ENCODE measurements around the gene SF3B5. TPM values are rescaled to one million over a fixed set of nuclear protein-coding genes. Genes with fewer than 3 reads are reported as not detected.
"Not testable (repeated sequence)": the region's sequence is repeated elsewhere in the genome, so short reads cannot be mapped to it uniquely, and the experiment has no call there.

SF3B5 gene
- total RNA-seq, 2 donors from 2014 or later = 114 to 200 TPM

DNA sequence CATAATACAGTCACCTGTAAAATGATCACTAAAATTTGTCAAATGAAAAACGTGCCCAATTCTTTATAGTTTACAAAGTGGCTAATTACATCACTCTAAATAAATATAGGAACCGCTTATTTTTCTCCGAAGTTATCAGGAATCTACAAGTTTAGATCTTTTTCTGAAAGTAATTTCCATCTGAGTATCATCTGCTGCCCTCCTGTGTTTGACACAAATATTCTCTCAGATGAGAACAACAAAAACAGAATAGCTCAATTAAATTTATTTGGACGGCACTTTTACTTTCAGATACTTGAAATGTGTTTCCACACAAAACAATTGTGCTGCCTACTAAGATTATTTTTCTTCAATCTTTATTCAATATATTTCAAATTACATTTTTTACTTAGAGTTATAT lies 5.0 kb downstream of the SF3B5 start:
- Mint-ChIP-seq H3K27ac (no peak overlapping the region), H3K4me3 (no peak overlapping the region), H3K36me3 (ENCODE audit: low read depth) (peaks cover 23% of the 10 kb centered on the region), H3K4me1 (peaks cover 10% of the 10 kb centered on the region), H3K27me3 (no peaks in the 10 kb centered on the region), H3K9me3 (no peaks in the 10 kb centered on the region)
- no peak for ATAC-seq (replicated peaks)

DNA sequence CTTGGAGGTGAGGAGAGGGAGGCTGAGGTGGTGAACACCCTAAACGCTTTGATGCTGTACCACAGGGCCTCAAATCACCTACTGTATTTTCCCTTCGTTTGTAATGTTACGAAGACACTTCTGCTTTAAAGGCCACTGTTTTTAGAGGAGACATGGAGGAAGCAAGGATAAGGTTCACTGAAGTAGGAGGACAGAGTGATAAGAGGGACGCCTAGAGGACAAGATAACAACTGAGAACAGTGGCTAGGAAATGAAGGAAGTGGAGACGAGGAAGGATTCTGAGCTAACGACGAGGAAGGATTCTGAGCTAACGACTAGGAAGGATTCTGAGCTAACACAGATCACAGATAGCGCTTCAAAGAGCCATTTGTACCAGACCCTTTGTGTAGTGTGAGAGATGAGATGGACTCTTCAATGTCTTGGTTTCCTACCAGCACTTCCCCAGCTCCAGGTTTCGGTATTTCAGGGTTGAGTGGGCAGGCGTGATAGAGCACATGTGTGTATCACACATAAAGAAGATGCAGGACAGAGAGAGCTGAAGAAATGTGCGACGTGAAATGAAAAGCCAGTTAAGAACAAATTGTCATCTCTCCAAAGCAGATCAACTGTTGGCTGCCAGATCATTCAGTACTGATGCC lies 7.5 kb downstream of the SF3B5 start:
- Mint-ChIP-seq H3K4me1 (no peaks in the 10 kb centered on the region), H3K27me3 (no peaks in the 10 kb centered on the region), H3K36me3 (ENCODE audit: low read depth) (no peaks in the 10 kb centered on the region), H3K4me3 (peak overlapping the region; percentile 21), H3K9me3 (no peaks in the 10 kb centered on the region), H3K27ac (peak overlapping the region; percentile 30)
- peak; percentile 45 for ATAC-seq (replicated peaks)

DNA sequence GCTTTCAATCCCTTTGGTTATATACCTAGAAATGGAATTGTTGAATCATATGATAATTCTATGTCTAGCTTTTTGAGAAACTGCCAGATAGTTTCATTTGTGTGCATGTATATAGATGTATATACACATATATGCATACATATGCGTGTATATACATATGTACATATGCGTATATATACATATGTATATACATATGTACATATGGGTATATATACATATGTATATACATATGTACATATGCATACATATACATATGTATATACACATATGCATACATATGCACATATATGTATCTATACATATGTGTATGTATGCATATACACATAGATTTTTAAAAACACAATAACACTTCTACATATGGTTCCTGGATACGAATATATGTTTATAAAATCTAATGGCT lies 8.4 kb downstream of the SF3B5 start:
- Mint-ChIP-seq H3K36me3 (ENCODE audit: low read depth) (no peaks in the 10 kb centered on the region), H3K27me3 (no peaks in the 10 kb centered on the region), H3K4me3 (no peak overlapping the region), H3K27ac (peak overlapping the region; percentile 30), H3K9me3 (no peaks in the 10 kb centered on the region), H3K4me1 (no peaks in the 10 kb centered on the region)
- ATAC-seq (replicated peaks) = no peak

- Mint-ChIP-seq H3K9me3 (no peaks in the 10 kb centered on the region), H3K4me1 (no peaks in the 10 kb centered on the region), H3K4me3 (no peak overlapping the region), H3K36me3 (ENCODE audit: low read depth) (no peaks in the 10 kb centered on the region), H3K27me3 (no peaks in the 10 kb centered on the region), H3K27ac (no peak overlapping the region)
- no peak for ATAC-seq (replicated peaks)
These were observed 12.2 kb downstream of the SF3B5 start for GRCh38 chr6:144083172-144083571.

DNA sequence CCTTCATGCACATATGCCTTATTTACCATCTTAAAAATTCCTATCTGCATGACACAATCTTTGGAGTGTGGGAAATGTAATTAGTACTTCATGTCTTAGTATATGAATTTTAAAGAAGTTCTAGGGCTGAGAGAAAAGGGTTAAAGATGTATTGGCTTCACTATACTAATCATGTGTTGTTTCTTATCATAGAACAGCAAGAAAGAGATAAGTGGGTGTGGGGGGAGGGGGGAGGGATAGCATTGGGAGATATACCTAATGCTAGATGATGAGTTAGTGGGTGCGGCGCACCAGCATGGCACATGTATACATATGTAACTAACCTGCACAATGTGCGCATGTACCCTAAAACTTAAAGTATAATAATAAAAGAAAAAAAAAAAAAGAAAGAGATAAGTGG lies 13.0 kb downstream of the SF3B5 start:
- H3K36me3 Mint-ChIP-seq (ENCODE audit: low read depth); ATAC-seq (replicated peaks); H3K27ac Mint-ChIP-seq; H3K27me3 Mint-ChIP-seq; H3K9me3 Mint-ChIP-seq; H3K4me3 Mint-ChIP-seq; H3K4me1 Mint-ChIP-seq: not testable (repeated sequence)

DNA sequence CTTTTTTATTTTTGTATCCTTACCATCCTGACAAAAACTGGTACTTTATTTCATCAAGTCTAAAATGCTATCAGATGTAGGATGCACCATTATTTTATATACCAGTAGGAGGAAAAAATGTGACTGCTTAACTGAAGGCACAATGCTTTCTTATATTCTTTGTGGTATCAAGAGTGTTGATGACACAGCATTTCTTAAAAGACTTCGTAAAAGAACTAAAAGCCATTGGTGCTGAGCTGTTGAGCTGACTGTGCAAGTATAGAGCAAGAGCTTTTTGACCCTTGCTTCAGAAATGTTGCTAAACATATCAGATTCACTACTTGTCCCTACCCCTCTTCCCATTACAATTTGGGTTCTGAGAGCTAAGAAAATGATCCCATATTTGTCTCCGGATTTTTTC lies 17.5 kb downstream of the SF3B5 start:
- H3K9me3 Mint-ChIP-seq = no peaks in the 10 kb centered on the region
- no peak overlapping the region for H3K27ac Mint-ChIP-seq
- H3K4me1 Mint-ChIP-seq = no peaks in the 10 kb centered on the region
- no peaks in the 10 kb centered on the region for H3K27me3 Mint-ChIP-seq
- no peak for ATAC-seq (replicated peaks)
- no peaks in the 10 kb centered on the region for H3K36me3 Mint-ChIP-seq (ENCODE audit: low read depth)
- H3K4me3 Mint-ChIP-seq = no peak overlapping the region

DNA sequence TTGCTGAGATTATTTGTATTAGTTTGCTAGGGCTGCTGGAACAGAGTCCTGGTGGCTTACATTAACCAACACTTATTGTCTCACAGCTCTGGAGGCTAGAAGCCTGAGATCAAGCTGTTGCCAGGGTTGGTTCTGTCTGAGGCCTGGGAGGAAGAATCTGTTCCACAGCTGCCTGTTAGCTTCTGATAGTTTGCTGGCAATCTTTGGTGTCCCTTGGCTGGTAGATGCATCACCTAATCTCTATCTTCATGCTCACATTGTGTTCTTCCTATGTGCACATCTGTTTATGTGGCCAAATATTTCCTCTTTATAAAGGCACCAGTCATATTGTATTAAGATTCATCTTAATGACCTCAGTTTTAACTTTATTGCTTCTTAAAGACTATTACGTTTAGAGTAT lies 19.5 kb downstream of the SF3B5 start:
- ATAC-seq (replicated peaks) = no peak
- Mint-ChIP-seq H3K9me3 (no peaks in the 10 kb centered on the region), H3K27ac (no peak overlapping the region), H3K27me3 (no peaks in the 10 kb centered on the region), H3K4me3 (no peak overlapping the region), H3K4me1 (no peaks in the 10 kb centered on the region), H3K36me3 (ENCODE audit: low read depth) (no peaks in the 10 kb centered on the region)

- no peaks in the 10 kb centered on the region for H3K4me1 Mint-ChIP-seq
- no peak for ATAC-seq (replicated peaks)
- no peaks in the 10 kb centered on the region for H3K36me3 Mint-ChIP-seq (ENCODE audit: low read depth)
- H3K27me3 Mint-ChIP-seq = no peaks in the 10 kb centered on the region
- no peak overlapping the region for H3K27ac Mint-ChIP-seq
- no peaks in the 10 kb centered on the region for H3K9me3 Mint-ChIP-seq
- no peak overlapping the region for H3K4me3 Mint-ChIP-seq
These were observed 20.2 kb downstream of the SF3B5 start for GRCh38 chr6:144075187-144075586.

DNA sequence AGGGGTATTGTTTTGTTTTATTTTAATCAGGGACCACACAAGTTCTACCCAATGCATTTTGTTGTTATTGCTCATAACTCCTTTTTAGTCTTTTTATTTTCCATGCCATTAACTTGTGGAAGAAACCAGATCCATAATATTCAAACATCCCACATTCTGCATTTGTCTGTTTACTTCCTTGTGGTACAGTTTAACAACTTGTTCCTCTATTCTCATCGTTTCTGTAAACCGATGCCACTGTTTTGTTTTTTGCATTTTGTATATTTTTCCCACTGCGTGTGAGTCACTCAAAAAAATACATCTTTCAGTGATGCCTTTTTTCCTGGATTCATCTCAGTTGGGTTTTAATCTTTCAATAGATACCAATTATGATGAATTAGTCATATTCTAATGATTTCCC lies 22.3 kb downstream of the SF3B5 start:
- Mint-ChIP-seq H3K36me3 (ENCODE audit: low read depth) (no peaks in the 10 kb centered on the region), H3K4me1 (peaks cover 6% of the 10 kb centered on the region), H3K27ac (no peak overlapping the region), H3K9me3 (no peaks in the 10 kb centered on the region), H3K27me3 (no peaks in the 10 kb centered on the region), H3K4me3 (no peak overlapping the region)
- ATAC-seq (replicated peaks) = no peak

DNA sequence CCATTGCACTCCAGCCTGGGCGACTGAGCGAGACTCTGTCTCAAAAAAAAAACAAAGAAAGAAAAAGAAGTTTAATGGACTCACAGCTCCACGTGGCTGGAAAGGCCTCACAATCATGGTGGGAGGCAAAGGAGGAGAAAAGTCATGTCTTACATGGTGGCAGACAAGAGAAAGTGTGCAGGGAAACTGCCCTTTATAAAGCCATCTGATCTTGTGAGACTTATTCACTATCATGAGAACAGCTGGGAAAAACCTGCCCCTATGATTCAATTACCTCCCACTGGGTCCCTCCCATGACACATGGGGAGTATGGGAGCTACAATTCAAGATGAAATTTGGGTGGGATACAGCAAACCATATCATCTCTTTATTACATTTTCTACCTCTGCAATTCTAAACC lies 25.9 kb downstream of the SF3B5 start:
- peak overlapping the region; percentile 21 for H3K4me3 Mint-ChIP-seq
- H3K36me3 Mint-ChIP-seq (ENCODE audit: low read depth) = peaks cover 7% of the 10 kb centered on the region
- H3K27me3 Mint-ChIP-seq = no peaks in the 10 kb centered on the region
- H3K4me1 Mint-ChIP-seq = peaks cover 25% of the 10 kb centered on the region
- H3K27ac Mint-ChIP-seq = peak overlapping the region; percentile 44
- H3K9me3 Mint-ChIP-seq = no peaks in the 10 kb centered on the region
- no peak for ATAC-seq (replicated peaks)

DNA sequence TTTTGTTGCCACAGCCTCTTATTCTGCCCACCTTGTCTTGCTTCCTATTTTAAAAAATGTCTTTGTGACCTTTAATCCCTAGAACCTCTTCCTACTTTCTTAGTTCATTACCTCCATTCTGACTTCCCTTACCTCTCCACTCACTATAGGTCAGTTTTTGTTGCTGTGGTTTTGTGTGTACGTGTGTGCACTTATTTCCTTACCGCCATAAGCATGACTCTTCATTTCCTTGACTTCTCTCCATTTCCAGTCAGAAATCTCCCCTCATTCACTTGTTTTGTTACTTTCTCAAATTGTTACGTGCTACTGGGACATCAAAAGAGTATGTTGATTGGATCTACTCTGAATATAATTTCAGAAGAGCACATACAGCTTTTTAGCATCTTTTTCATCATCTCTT lies 26.6 kb downstream of the SF3B5 start:
- Mint-ChIP-seq H3K9me3 (no peaks in the 10 kb centered on the region), H3K27ac (peak overlapping the region; percentile 44), H3K4me1 (peaks cover 25% of the 10 kb centered on the region), H3K27me3 (no peaks in the 10 kb centered on the region), H3K36me3 (ENCODE audit: low read depth) (peaks cover 7% of the 10 kb centered on the region), H3K4me3 (peak overlapping the region; percentile 21)
- ATAC-seq (replicated peaks) = peak; percentile 4

DNA sequence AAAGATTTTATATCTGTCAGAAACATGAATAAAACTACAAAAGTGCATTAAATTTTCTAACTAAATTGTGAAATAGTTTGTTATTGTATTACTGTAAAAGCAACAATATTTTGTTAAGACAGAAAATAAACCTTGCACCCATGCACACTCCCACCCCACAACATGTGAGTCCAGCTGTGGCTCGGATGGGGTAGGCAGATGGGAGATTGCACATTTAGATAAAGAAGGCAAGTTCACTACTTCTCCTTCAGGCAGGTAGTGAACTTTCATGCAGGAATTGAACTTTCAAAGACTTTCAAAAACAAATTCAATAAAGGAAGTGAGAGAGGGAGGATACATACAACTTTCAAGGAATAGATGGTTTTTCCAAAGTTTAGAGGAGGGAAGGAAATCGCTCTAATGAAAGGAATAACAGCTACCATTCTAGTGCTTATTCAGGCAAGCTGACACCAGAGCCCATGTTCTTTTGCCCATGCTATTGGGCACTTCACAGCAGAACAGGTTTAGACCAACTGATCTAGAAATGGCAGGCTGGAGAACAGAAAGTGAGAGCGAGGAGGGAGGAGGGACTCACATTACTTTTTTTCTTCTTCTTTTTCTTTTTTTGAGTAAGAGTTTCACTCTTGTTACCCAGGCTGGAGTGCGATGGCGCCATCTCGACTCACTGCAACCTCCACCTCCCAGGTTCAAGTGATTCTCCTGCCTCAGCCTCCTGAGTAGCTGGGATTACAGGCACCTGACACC lies 28.5 kb downstream of the SF3B5 start:
- ATAC-seq (replicated peaks) = peak; percentile 10

GRCh38 chr6:144066255-144066654 lies 29.1 kb downstream of the SF3B5 start:
- Mint-ChIP-seq H3K36me3 (ENCODE audit: low read depth) (peaks cover 19% of the 10 kb centered on the region), H3K9me3 (no peaks in the 10 kb centered on the region), H3K4me1 (peaks cover 32% of the 10 kb centered on the region), H3K27me3 (no peaks in the 10 kb centered on the region), H3K27ac (no peak overlapping the region), H3K4me3 (peak overlapping the region; percentile 36)
- no peak for ATAC-seq (replicated peaks)

More for the DNA sequence above, 28.5 kb downstream of the SF3B5 start:
- H3K27ac Mint-ChIP-seq = peak overlapping the region; percentile 74
- H3K4me3 Mint-ChIP-seq = peak overlapping the region; percentile 36
- no peaks in the 10 kb centered on the region for H3K9me3 Mint-ChIP-seq
- peaks cover 32% of the 10 kb centered on the region for H3K4me1 Mint-ChIP-seq
- peaks cover 19% of the 10 kb centered on the region for H3K36me3 Mint-ChIP-seq (ENCODE audit: low read depth)
- no peaks in the 10 kb centered on the region for H3K27me3 Mint-ChIP-seq

DNA sequence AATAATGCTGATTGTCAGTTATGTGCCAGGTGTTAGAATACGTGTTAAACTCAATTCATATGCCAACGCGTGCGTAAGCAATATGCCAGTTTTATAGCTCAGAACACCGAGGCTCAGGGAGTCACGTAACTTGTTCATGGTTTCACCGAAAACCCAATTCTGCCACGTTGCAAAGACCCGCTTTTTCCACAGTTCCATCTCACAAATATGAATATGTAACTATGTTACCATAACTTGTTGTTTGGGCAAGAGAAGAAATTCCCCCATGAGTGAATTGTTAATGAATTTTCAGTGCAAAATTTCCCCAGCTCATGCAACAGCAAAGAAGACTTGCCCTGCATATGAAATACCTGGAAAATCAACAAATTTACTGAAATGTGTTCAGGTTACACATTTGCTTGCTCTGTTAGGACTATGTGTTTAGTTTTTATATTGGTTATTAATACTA lies 30.1 kb downstream of the SF3B5 start:
- peak overlapping the region; percentile 97 for H3K27ac Mint-ChIP-seq
- no peaks in the 10 kb centered on the region for H3K27me3 Mint-ChIP-seq
- H3K4me3 Mint-ChIP-seq = peak overlapping the region; percentile 88
- H3K4me1 Mint-ChIP-seq = peaks cover 32% of the 10 kb centered on the region
- no peaks in the 10 kb centered on the region for H3K9me3 Mint-ChIP-seq
- peak; percentile 39 for ATAC-seq (replicated peaks)
- H3K36me3 Mint-ChIP-seq (ENCODE audit: low read depth) = peaks cover 19% of the 10 kb centered on the region
